ENCODE data around the gene PIWIL1. TPM values are rescaled to one million over a fixed set of nuclear protein-coding genes. Genes with fewer than 3 reads are reported as not detected.

PIWIL1 gene
- total RNA-seq, 1 experiment from 2014 or later = not detected

DNA sequence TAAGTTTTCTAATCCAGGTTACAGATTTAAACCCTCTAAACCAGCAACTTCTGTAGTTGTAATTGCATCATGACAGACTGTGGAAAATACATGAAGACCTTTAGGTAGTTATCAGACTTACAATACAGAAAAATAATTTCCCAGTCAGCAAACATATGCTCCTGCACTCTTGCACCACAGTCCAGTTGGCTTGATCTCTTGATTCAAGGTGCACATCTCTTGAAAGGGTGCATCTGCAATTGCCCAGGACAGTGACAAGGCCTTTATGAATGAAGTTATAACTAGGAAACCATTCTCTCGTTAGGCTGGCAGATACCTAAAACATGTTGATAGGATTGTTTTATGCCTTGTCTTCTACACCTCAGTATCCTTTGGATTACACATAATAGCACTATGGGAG is 7.6 kb downstream of the PIWIL1 start:
- TF ChIP-seq, protein P1, sequence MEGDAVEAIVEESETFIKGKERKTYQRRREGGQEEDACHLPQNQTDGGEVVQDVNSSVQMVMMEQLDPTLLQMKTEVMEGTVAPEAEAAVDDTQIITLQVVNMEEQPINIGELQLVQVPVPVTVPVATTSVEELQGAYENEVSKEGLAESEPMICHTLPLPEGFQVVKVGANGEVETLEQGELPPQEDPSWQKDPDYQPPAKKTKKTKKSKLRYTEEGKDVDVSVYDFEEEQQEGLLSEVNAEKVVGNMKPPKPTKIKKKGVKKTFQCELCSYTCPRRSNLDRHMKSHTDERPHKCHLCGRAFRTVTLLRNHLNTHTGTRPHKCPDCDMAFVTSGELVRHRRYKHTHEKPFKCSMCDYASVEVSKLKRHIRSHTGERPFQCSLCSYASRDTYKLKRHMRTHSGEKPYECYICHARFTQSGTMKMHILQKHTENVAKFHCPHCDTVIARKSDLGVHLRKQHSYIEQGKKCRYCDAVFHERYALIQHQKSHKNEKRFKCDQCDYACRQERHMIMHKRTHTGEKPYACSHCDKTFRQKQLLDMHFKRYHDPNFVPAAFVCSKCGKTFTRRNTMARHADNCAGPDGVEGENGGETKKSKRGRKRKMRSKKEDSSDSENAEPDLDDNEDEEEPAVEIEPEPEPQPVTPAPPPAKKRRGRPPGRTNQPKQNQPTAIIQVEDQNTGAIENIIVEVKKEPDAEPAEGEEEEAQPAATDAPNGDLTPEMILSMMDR (conservative IDR thresholded peaks at IDR 0.05; ENCODE audit: low read depth, low read length) = no peak
- no peak for TF ChIP-seq EZH2 (IDR thresholded peaks at IDR 0.05; ENCODE audit: borderline replicate concordance, low read depth, low read length, poor library complexity, severe bottlenecking)
- ChIA-PET POLR2A (ENCODE audit: low non-redundant PET) (no interaction called here), CTCF (no interaction called here)
- no peak overlapping the region for H3K27ac ChIP-seq (ENCODE audit: low read depth, low read length, poor library complexity, severe bottlenecking)
- H3K36me3 ChIP-seq (ENCODE audit: insufficient read depth, low read length, poor library complexity, severe bottlenecking) = no peaks in the 10 kb centered on the region
- no peak overlapping the region for H3K4me3 ChIP-seq (ENCODE audit: low read depth, low read length, poor library complexity, severe bottlenecking)
- H3K27me3 ChIP-seq (replicated peaks; ENCODE audit: insufficient read depth, low read depth, low read length, poor library complexity) = peaks cover 40% of the 10 kb centered on the region
- no peaks in the 10 kb centered on the region for H3K4me1 ChIP-seq (ENCODE audit: insufficient read depth, low read length, poor library complexity, severe bottlenecking)
- no peak for DNase-seq (ENCODE audit: low spot score)
- BruUV-seq (replicated peaks) = no TSS peak
- intact Hi-C loops (cut with micrococcal nuclease; ENCODE audit: unreplicated experiment) = no loop called here
- H3K9me3 ChIP-seq (ENCODE audit: low read depth, low read length, poor library complexity, severe bottlenecking) = no peaks in the 10 kb centered on the region

DNA sequence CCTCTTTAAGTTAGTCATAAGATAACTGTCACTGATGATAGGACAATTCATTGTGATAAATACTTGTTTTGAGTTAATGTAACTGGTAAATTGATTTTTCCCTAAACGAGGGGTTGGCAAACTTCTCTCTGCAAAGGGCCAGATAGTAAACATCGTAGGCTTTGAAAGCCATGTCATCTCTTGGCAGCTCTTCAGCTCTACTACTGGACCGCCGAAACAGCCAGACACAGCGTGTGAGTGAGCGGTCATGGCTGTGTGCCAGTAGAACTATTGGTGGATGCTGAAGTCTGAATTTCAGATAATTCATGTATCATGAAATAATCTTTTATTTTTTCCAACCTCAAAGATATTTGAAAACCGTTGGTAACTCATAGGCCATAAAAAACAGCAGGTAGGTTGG is 9.9 kb downstream of the PIWIL1 start:
- Histone ChIP-seq H3K27ac (ENCODE audit: low read depth, low read length, poor library complexity, severe bottlenecking) (no peak overlapping the region), H3K9me3 (ENCODE audit: low read depth, low read length, poor library complexity, severe bottlenecking) (no peaks in the 10 kb centered on the region), H3K36me3 (ENCODE audit: insufficient read depth, low read length, poor library complexity, severe bottlenecking) (no peaks in the 10 kb centered on the region), H3K4me1 (ENCODE audit: insufficient read depth, low read length, poor library complexity, severe bottlenecking) (no peaks in the 10 kb centered on the region), H3K27me3 (replicated peaks; ENCODE audit: insufficient read depth, low read depth, low read length, poor library complexity) (peaks cover 51% of the 10 kb centered on the region), H3K4me3 (ENCODE audit: low read depth, low read length, poor library complexity, severe bottlenecking) (no peak overlapping the region)
- ChIA-PET POLR2A (ENCODE audit: low non-redundant PET) (no interaction called here), CTCF (no interaction called here)
- BruUV-seq (replicated peaks) = no TSS peak
- intact Hi-C loops (cut with micrococcal nuclease; ENCODE audit: unreplicated experiment) = no loop called here
- no peak for DNase-seq (ENCODE audit: low spot score)
- TF ChIP-seq EZH2 (IDR thresholded peaks at IDR 0.05; ENCODE audit: borderline replicate concordance, low read depth, low read length, poor library complexity, severe bottlenecking) = no peak
- TF ChIP-seq, protein P1 (conservative IDR thresholded peaks at IDR 0.05; ENCODE audit: low read depth, low read length) = no peak

DNA sequence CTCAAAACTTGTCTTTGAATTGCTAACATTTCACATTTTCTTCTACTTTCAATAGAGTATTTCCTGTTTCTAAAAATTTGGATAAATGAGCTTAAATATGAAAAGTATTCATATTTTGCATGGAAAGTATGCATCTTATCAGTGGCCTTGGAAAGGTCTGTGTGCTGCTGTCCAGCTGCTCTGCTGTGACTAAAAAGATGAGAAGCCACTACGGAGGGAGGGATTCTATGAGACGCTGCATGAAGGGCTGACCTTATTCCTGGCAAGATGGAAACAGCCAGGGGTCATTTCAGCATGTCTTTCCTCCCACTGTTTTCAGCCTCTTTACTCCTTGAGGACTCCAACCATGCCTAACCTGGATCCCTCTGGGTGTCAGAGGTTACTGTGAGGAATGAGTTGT is 13.0 kb downstream of the PIWIL1 start:
- CTCF ChIA-PET = no interaction called here
- intact Hi-C loops (cut with micrococcal nuclease; ENCODE audit: unreplicated experiment) = no loop called here
- no peak for TF ChIP-seq EZH2 (IDR thresholded peaks at IDR 0.05; ENCODE audit: borderline replicate concordance, low read depth, low read length, poor library complexity, severe bottlenecking)
- TF ChIP-seq, protein P1 (conservative IDR thresholded peaks at IDR 0.05; ENCODE audit: low read depth, low read length) = no peak
- no peaks in the 10 kb centered on the region for H3K4me1 ChIP-seq (ENCODE audit: insufficient read depth, low read length, poor library complexity, severe bottlenecking)
- H3K4me3 ChIP-seq (ENCODE audit: low read depth, low read length, poor library complexity, severe bottlenecking) = no peak overlapping the region
- H3K27ac ChIP-seq (ENCODE audit: low read depth, low read length, poor library complexity, severe bottlenecking) = no peak overlapping the region
- no peaks in the 10 kb centered on the region for H3K9me3 ChIP-seq (ENCODE audit: low read depth, low read length, poor library complexity, severe bottlenecking)
- H3K27me3 ChIP-seq (replicated peaks; ENCODE audit: insufficient read depth, low read depth, low read length, poor library complexity) = peaks cover 80% of the 10 kb centered on the region
- DNase-seq (ENCODE audit: low spot score) = no peak
- BruUV-seq (replicated peaks) = no TSS peak
- no peaks in the 10 kb centered on the region for H3K36me3 ChIP-seq (ENCODE audit: insufficient read depth, low read length, poor library complexity, severe bottlenecking)
- POLR2A ChIA-PET (ENCODE audit: low non-redundant PET) = no interaction called here
